ENCODE data around the gene ABCF2.

The ABCF2 gene

GRCh38 chr7:151174246-151175046 is 52.6 kb downstream of the ABCF2 start:
- peak; percentile 15 for DNase-seq (ENCODE audit: low read depth in 2 of 2)

GRCh38 chr7:151173386-151174245 is 53.4 kb downstream of the ABCF2 start:
- no peak for DNase-seq (ENCODE audit: low read depth in 2 of 2)

GRCh38 chr7:151172273-151173141 is 54.5 kb downstream of the ABCF2 start:
- peak; percentile 69 to 75 for DNase-seq (ENCODE audit: low read depth in 2 of 2)

GRCh38 chr7:151168787-151169162 is 58.2 kb downstream of the ABCF2 start:
- DNase-seq (ENCODE audit: low read depth in 2 of 2): no peak

GRCh38 chr7:151168003-151168786 is 58.8 kb downstream of the ABCF2 start:
- DNase-seq (ENCODE audit: low read depth in 2 of 2): peak; percentile 46 to 57

GRCh38 chr7:151167197-151167961 is 59.6 kb downstream of the ABCF2 start, which contains the start of gene GBX1:
Gene GBX1, minus strand, starts transcription at chr7:151167694. Its CDS starts 146 bp downstream, at chr7:151167548.
- no peak for DNase-seq (ENCODE audit: low read depth in 2 of 2)

- DNase-seq (ENCODE audit: low read depth in 2 of 2): no peak
Measured at GRCh38 chr7:151166629-151167196, 60.3 kb downstream of the ABCF2 start.

Data from activated CD4-positive, alpha-beta T cell treated with anti-CD3 and anti-CD28 coated beads for 24 hours (primary cell).